HUES48 (cell line): Measurements from ENCODE around the gene ZC3HAV1L.
"Not testable (repeated sequence)": the region's sequence is repeated elsewhere in the genome, so short reads cannot be mapped to it uniquely, and the experiment has no call there.

Experiments used
- H3K27ac ChIP-seq: one replicate; pipeline ENCODE4 v1.7.0; 2013; ENCODE audit warnings: low read depth, low read length, inconsistent platforms
- H3K27me3 ChIP-seq: 2 replicates; pipeline ENCODE4 v1.6.1; 2013; ENCODE audit warnings: mild to moderate bottlenecking, low read length; ENCODE audit not compliant: control insufficient read depth, insufficient read depth
- H3K36me3 ChIP-seq: 2 replicates; pipeline ENCODE4 v1.6.1; 2013; ENCODE audit warnings: low read length; ENCODE audit not compliant: control insufficient read depth, insufficient read depth
- H3K4me1 ChIP-seq: 2 replicates; pipeline ENCODE4 v1.6.1; 2013; ENCODE audit warnings: mild to moderate bottlenecking, low read length; ENCODE audit not compliant: control insufficient read depth, insufficient read depth
- H3K4me3 ChIP-seq: 2 replicates; pipeline ENCODE4 v1.5.1; 2013; ENCODE audit warnings: mild to moderate bottlenecking, low read depth, low read length
- H3K9ac ChIP-seq: 2 replicates; pipeline ENCODE4 v1.6.1; 2013; ENCODE audit warnings: mild to moderate bottlenecking, low read depth, low read length, moderate library complexity
- H3K9me3 ChIP-seq: 2 replicates; pipeline ENCODE4 v1.6.1; 2013; ENCODE audit warnings: low read length; ENCODE audit not compliant: control insufficient read depth, insufficient read depth

The ZC3HAV1L gene

DNA sequence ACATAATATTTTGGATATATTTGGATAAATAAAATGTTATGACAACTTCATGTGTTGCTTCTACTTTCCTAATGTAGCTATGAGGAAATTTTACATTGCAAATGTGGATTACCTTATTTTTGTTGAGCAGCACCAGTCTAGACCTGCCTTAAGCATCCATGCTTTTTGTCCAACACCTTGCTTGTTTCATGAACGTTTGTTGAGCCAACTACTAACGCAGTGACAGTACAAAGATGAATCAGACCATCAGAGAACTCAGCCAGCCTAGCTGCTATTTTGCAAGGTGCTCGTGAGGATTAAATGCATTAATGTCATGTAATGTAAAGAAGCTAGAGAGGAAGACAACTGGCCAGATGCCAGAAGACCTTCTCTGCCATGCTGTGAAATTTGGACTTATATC is 1.1 kb upstream of the ZC3HAV1L start:
- H3K27ac ChIP-seq = no peak overlapping the region
- no peaks in the 10 kb centered on the region for H3K9me3 ChIP-seq
- H3K4me1 ChIP-seq = peaks cover 12% of the 10 kb centered on the region
- H3K27me3 ChIP-seq = peaks cover 8% of the 10 kb centered on the region; the same call in 1 of the 2 replicates
- peaks cover 10% of the 10 kb centered on the region for H3K36me3 ChIP-seq
- H3K9ac ChIP-seq = no peak overlapping the region
- H3K4me3 ChIP-seq = no peak overlapping the region

DNA sequence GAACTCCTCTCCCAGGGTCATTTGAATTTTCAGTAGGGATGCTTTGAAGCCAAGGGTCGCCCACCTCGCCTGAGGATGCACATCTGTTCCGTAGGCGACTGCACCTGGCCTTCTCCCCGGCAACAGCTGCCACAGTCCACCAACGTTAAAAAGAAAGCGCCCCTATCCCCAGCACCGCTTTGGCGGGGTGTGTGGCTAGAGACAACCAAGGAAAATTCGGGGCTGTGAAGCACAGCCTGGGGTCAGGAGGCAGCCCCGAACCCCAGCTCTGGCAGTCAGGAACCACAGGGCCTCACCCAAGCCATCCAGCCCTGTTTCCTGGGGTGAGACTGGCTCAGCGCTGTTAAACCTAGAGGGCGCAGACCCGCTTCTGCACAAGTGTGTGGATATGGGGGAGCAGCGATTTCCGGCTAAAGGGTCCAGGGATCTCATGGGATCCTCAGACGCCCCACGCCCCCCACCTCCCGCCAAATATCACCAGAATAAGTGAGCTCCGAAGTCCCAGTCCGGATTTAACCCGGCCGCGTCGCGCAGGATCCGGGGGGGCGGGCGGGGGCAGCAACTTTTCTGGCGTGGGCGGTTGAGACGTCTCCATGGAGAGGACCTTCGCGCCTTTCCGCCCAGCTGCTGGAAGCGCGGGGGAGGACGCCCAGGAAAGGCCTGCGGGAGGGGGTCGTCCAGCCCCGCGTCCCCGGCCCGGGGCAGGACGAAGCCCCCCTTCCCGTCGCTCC is 822 bp downstream of the ZC3HAV1L start:
- Histone ChIP-seq H3K4me3 (peak overlapping the region; percentile 58), H3K9me3 (no peaks in the 10 kb centered on the region), H3K27me3 (peaks cover 8% of the 10 kb centered on the region; the same call in 1 of the 2 replicates), H3K27ac (no peak overlapping the region), H3K9ac (peak overlapping the region; percentile 70), H3K4me1 (peaks cover 12% of the 10 kb centered on the region), H3K36me3 (peaks cover 10% of the 10 kb centered on the region)

DNA sequence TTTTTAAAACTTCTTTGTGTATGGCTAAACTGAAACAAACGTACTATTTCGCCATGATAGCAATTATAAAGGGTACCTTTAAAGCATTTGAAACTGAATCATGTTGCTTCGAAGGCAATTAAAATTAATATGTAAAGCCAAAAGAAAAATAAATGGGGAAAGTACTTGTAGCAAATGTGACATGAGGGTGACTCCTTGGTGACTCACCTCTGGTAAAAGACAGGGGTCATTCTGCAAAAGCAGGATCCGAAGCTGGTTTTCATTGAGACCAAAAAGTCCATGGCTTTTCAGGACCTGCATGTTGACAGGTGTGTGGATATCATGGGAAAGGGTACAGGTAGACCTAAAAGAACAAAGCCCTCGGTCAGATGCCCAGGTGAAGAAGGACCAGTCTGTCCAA is 1.5 kb downstream of the ZC3HAV1L start:
- no peaks in the 10 kb centered on the region for H3K9me3 ChIP-seq
- H3K27ac ChIP-seq = no peak overlapping the region
- H3K4me3 ChIP-seq = peak overlapping the region; percentile 58; the same call in 1 of the 2 replicates
- no peak overlapping the region for H3K9ac ChIP-seq
- peaks cover 13% of the 10 kb centered on the region for H3K36me3 ChIP-seq
- peaks cover 12% of the 10 kb centered on the region for H3K4me1 ChIP-seq
- peaks cover 8% of the 10 kb centered on the region; the same call in 1 of the 2 replicates for H3K27me3 ChIP-seq

DNA sequence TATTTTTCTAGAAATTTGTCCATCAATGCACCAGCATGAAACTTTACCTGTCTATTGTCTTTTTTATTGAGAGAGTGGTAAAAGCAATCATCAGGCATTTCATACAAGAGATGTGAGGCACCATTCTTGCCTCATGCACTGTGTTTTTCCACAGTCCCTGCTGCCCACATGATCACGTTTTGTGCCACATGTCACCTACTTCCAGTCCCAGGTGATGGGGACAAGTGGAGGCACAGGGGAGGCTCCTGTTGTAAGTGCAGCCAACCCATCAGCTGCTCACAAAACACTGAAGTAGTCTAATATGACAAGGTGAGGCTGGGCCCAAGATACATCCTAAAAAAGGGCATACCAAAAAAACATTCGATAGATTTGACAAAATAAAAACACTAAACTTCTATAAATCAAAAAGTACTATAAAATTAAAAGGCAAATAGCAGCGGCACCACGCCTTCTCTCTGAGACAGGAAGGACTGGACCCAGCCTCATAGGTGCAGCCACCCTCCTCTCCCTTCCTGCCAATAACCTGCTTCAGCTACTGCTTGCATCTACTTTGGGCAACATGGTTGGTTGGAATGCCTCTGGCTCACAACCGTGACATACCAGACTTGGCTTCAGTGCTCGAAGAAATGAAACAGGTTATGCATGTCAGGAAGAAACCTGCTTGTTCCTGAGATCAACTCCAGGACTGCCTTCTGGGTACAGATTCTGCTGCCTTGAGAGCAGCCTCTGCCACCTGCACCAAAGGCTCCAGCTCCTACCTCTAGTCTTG is 2.3 kb downstream of the ZC3HAV1L start:
- H3K9ac ChIP-seq = no peak overlapping the region
- H3K4me3 ChIP-seq = no peak overlapping the region
- H3K4me1 ChIP-seq = peaks cover 11% of the 10 kb centered on the region
- H3K27me3 ChIP-seq = peaks cover 8% of the 10 kb centered on the region; the same call in 1 of the 2 replicates
- no peaks in the 10 kb centered on the region for H3K9me3 ChIP-seq
- no peak overlapping the region for H3K27ac ChIP-seq
- H3K36me3 ChIP-seq = peaks cover 17% of the 10 kb centered on the region

DNA sequence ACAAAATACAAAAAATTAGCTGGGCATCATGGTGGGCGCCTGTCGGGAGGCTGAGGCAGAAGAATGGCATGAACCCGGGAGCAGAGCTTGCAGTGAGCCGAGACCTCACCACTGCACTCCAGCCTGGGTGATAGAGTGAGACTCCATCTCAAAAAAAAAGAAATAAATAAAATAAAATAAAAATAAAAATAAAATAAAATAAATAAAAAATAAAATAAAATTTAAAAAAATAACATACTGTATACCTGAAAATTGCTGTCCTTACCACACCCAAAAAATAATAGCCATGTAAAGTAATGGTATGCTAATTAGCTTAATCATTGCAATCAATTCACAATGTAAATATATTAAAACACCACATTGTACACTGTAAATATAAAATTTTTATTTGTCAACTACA is 3.4 kb downstream of the ZC3HAV1L start:
- no peaks in the 10 kb centered on the region for H3K9me3 ChIP-seq
- H3K4me1 ChIP-seq = peaks cover under 1% of the 10 kb centered on the region; the same call in 1 of the 2 replicates
- H3K9ac ChIP-seq = no peak overlapping the region
- H3K36me3 ChIP-seq = peaks cover 20% of the 10 kb centered on the region
- H3K27ac ChIP-seq = no peak overlapping the region
- no peak overlapping the region for H3K4me3 ChIP-seq
- peaks cover 8% of the 10 kb centered on the region; the same call in 1 of the 2 replicates for H3K27me3 ChIP-seq

DNA sequence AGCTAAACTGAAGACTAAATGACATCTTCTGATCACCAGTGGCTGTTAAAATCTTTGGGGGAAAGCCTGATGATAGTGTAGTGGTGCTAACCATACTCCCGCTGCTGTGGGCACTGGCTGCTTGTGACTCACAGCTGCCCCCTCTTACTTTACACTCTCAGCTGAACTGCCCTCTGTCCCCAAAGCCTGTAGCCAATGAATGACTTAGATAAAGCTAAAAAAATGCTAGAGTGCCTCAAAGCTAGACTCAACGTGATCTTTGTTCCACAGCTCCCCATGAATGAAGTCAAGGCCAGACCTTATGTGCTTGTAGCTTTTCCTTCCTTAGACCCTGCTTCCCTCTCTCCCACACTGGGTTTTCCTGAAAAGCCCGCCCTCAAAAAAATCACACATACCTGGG is 6.5 kb downstream of the ZC3HAV1L start:
- no peak overlapping the region for H3K9ac ChIP-seq
- H3K36me3 ChIP-seq = peaks cover 40% of the 10 kb centered on the region
- H3K4me1 ChIP-seq = no peaks in the 10 kb centered on the region
- H3K4me3 ChIP-seq = no peak overlapping the region
- no peak overlapping the region for H3K27ac ChIP-seq
- no peaks in the 10 kb centered on the region for H3K9me3 ChIP-seq
- no peaks in the 10 kb centered on the region for H3K27me3 ChIP-seq

DNA sequence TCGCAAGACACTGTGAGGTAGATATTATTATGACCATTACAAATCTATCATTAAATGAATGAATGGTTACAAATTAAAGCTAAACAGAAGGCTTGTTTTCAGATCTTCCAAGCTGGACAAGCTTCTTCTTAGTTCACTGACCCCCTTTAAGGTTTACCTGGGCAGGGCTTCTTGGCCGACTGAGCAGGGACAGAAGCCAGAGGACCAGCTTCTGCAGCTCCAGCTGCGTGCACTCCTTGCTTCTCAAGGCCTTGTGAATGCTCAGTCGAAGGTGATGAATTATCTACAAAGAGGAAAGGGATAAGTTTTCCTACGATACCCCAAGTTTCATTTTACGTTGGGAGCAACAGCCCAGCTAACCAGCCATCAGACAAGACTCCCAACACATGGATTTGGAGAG is 9.3 kb downstream of the ZC3HAV1L start:
- Histone ChIP-seq H3K9me3 (no peaks in the 10 kb centered on the region), H3K36me3 (peaks cover 40% of the 10 kb centered on the region), H3K9ac (no peak overlapping the region), H3K27ac (no peak overlapping the region), H3K27me3 (no peaks in the 10 kb centered on the region), H3K4me1 (no peaks in the 10 kb centered on the region), H3K4me3 (no peak overlapping the region)

DNA sequence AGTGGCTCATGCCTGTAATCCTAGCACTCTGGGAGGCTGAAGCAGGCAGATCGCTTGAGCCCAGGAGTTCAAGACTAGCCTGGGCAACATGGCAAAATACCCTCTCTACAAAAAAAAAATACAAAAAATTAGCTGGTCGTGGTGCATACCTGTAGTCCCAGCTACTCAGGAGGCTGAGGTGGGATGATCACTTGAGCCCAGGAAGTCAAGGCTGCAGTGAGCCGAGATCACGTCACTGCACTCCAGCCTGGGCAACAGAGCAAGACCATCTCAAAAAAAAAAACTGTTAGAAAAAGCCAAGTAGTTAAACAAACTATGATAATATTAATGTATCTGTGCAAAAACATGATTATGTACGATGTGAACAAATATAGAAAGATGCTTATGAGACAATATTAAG is 10.0 kb downstream of the ZC3HAV1L start:
- H3K27me3 ChIP-seq, H3K4me1 ChIP-seq, H3K27ac ChIP-seq, H3K4me3 ChIP-seq, H3K9ac ChIP-seq, H3K9me3 ChIP-seq: not testable (repeated sequence)
- H3K36me3 ChIP-seq = peaks cover 40% of the 10 kb centered on the region

DNA sequence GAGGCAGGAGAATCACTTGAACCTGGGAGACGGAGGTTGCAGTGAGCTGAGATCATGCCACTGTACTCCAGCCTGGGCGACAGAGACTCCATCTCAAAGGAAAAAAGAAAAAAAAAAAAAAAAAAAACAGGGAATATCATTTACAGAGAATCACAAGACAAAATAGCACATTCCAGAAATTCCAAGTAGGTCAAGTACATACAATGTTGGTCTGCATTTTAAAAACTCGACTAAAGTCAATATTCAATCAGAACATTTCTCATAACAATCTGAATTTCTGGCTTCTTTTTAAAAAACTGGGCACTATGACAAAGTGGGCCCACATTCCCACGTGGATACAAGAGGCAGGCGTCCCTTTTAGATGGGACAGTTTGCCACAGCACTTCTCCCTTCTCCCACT is 12.8 kb downstream of the ZC3HAV1L start:
- H3K27me3 ChIP-seq = no peaks in the 10 kb centered on the region
- no peaks in the 10 kb centered on the region for H3K9me3 ChIP-seq
- H3K4me3 ChIP-seq = no peak overlapping the region
- H3K4me1 ChIP-seq = no peaks in the 10 kb centered on the region
- H3K36me3 ChIP-seq = peaks cover 31% of the 10 kb centered on the region
- H3K27ac ChIP-seq = no peak overlapping the region
- no peak overlapping the region for H3K9ac ChIP-seq

DNA sequence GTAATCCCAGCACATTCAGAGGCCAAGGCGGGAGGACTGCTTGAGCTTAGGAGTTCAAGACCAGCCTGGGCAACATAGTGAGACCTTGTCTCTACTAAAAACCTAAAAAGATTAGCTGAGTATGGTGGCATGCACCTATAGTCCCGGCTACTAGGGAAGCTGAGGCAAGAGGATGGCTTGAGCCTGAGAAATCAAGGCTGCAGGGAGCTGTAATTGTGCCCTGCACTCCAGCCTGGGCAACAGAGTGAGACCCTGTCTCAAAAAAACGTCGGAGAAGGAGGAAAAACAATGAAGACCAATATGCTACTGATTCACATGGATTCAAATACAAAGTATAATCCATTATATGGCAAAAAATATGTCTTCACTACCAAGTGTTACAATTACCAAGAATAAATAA is 13.6 kb downstream of the ZC3HAV1L start:
- Histone ChIP-seq H3K4me1 (no peaks in the 10 kb centered on the region), H3K9ac (no peak overlapping the region), H3K27ac (no peak overlapping the region), H3K4me3 (no peak overlapping the region), H3K27me3 (no peaks in the 10 kb centered on the region), H3K9me3 (no peaks in the 10 kb centered on the region), H3K36me3 (peaks cover 28% of the 10 kb centered on the region)

DNA sequence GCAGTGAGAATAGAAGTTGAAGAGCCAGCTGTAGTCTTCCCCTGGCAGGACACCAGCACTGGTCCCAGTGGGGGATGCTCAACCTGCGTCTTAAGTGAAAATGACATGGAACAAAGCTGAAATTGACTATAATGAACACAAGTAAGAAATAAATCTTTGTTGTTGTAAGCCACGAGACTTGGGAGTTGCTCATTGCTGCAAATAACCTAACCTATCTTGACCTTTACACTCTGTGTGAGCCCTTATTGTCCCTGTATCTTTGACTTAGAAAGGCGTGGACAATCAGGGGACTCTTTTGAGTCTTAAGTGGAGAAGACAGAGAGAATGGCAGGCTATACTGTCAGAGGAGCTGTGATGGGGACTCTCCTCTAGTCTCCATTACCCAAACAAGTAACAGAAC is 16.9 kb downstream of the ZC3HAV1L start:
- H3K9ac ChIP-seq = no peak overlapping the region
- no peaks in the 10 kb centered on the region for H3K9me3 ChIP-seq
- H3K27ac ChIP-seq = no peak overlapping the region
- no peaks in the 10 kb centered on the region for H3K4me1 ChIP-seq
- H3K4me3 ChIP-seq = no peak overlapping the region
- no peaks in the 10 kb centered on the region for H3K27me3 ChIP-seq
- H3K36me3 ChIP-seq = peaks cover 10% of the 10 kb centered on the region; the same call in 1 of the 2 replicates
